Activated naive CD4-positive, alpha-beta T cell treated with anti-CD3 and anti-CD28 coated beads, Interleukin-2, amount 50 U/mL, for 16 hours (primary cell): ENCODE measurements around the gene VAC14.
"Not testable (repeated sequence)": the region's sequence is repeated elsewhere in the genome, so short reads cannot be mapped to it uniquely, and the experiment has no call there.

Source experiments
- DNase-seq: peaks from one replicate; pipeline ENCODE4 v3.0.0-alpha.2; 2020

VAC14 gene

DNA sequence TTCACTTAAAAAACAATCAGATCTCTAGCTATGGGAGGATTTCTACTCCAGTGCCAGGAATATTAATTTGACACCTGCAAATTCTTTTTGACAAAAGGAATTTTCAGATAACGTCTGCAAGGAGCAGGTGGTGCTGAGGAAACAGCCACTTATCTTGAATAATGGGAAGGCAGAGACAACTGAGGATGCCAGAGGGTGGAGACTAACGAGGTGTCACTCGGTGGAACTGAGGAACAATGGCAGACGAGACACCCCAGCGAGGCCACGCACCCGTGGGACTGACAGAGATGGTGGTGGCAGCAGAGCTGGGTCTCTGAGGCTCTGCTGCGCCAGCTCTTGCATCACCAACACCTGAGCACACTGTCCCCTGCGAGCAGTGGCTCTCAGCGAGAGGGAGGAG is 42.2 kb downstream of the VAC14 start:
- no peak for DNase-seq

DNA sequence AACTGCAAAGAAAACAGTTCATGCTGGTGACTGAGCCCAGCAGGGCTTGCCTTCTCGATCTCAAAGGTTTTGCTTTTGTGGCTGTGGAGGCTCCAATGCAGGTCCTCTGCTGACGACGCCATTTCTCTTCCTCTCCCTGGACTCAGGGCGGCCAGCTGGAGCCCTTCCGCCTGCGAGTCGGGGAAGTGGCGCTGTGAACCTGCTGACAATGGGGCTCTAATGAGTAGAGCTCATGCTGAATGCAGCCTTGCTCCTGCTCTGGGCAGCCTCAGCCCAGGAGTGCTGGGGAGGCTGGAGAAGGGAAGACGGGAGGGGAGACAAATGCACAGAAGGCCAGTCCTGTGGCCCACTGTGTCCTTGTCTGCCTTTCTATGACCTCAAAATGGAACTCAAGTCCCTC is 43.8 kb downstream of the VAC14 start:
- DNase-seq, result no peak

DNA sequence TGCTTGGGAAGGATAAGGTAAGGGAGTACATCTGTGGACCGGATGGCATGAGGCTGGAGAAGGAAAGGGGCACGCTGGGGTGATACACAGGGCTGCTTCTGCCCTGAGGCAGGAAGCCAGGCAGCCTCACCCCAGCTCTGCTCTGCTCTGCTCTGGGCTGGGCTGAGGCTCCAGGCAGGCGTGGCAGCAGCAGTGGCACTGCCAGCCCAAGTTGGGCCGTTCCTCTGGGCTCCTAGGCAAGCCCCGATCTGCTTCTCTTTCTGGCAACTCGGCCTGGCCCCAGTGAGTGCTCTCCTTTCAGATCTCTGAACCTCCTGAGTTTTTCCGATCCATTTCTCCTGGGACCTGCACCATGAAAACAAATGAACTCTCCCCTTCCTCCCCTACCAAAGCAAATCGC is 44.9 kb downstream of the VAC14 start:
- DNase-seq, result no peak

DNA sequence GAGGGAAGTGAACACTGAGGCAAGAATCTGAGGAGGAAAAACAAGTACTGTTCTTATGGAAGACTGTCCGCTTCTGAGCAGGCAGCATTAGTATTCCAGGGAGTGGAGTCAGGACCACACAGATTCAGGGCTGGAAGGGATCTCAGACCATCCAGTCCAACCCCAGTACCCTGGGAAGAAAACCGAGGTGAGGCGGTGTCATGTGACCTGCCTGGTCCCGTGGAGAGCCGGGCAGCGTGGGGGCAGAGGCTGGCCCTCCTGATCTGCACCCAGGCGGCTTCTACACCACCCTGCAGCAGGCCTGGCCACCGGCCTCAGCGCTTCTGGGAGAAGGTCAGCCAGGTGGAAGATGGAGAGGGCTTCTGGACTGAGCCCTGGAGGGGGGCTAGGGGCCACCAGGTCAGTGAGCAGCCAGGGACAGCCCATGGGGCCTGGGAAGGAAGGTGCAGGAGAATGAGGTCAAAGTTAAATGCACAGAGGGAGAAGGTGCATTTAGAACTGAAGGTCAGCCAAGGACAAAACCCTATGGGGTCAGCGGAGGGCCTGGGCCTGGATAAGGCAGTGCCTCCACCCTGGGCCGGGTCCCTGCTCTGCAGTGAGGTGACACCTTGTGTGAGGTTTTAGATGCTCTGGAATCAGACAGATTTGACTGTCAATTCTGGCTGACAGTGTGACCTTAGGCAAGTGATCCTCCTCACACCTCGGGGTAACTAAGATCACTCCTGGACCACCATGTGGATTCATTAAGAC is 45.9 kb downstream of the VAC14 start:
- no peak for DNase-seq

DNA sequence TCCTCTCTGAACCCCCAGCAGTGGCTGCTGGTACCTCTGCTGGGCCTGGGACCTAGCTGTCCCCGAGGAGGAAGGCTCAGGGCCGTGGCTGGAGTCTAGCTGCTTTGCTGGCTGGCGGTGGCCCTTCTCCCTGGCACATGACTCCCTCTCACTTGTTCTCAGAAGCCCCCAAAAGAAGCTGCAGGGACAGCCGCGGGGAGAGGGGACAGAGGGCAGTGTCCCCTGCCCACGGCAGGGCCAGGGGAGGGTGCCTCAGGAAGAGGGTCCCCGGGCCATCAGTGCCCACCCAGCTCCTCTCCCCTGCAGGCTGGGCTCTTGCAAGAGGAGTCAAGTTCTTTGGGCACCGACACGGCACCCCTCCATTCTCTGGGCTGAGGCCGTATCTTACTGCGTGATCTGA is 46.6 kb downstream of the VAC14 start:
- no peak for DNase-seq

DNA sequence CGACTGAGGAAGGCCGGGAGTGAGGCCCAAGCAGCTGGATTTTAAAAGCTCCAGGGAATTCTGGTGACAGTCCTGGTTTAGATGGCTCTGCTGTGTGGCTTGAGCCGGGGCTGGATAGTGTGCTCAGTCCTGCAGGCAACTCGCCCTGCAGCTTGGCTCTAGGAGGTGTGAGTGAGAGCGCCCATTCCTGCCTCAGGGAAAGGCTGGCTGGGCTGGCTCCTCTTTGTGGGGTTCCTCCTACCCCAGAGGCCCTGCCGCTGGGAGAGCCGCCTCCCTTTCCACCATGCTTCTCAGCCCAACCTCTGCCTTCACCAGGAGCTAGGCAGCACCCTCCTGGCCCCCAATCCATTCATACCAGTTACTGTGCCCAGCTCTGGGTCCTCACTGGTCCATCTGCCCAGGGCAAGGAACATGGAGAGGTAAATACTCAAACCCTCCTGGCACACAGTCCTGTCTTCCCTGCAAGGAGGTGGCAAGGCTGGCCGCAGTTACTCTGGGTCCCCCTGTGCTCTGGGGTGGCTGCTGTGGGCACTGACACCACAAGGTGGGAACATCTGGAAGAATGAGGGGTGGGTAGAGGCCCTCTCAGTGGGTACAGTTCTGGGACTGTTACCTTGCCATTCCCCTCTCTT is 47.1 kb downstream of the VAC14 start:
- no peak for DNase-seq

DNA sequence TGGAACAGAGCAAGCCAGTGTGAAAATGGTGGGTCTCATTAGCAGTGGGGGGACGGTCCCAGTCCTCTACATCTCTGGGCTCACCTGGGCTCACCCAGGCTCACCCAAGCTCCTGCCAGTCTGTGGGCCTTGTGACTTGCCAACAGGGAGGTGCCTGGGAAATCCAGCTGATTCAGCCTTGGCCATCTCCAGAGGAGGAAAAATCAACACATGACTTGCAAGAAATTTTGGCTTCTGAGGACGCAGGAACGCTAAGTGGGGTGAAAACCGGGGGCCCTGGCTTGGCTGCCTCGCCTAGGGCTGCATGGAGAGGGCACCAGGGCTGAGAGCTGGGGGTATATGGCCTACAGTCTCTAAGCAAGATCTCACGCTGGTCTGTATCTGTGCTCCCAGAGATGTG is 47.7 kb downstream of the VAC14 start:
- no peak for DNase-seq

DNA sequence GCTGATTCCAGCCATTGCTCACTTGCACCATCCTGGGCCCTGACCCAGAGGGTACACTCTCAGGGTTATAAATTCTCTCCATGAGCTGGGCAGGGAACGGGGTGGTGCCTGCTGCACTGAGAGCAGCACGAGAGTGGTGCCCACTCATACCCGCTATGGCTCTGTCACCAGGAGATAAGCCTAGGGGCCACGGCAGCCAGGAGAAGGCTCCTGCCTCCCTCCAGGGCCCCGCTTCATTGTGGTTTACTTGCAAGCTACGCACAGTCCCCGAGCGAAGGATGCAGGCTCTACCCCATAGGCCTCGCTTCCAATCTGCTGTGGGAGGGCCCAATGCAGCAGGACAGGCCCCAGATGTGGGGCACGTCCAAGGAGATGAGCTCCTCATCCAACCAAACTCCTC is 48.5 kb downstream of the VAC14 start:
- DNase-seq, result no peak

DNA sequence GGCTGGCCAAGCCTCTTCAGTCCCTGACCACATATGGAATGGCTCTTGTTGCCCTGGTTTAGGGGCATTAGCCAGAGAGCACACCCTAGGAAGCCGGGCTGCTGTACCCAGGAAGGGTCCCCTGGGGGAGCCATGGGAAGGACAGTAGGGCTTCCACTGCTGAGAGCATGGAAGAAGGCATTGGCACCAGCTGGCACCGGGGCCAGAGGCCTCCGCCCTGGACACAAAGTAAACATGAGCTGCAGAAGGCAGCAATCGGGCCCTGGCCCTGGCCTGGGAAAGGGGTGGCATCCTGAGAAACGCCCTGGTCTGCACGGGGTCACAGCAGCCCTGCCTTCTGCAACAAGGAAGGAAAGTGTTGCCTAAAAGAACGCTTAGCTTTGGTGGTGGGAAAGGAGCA is 49.4 kb downstream of the VAC14 start:
- no peak for DNase-seq

DNA sequence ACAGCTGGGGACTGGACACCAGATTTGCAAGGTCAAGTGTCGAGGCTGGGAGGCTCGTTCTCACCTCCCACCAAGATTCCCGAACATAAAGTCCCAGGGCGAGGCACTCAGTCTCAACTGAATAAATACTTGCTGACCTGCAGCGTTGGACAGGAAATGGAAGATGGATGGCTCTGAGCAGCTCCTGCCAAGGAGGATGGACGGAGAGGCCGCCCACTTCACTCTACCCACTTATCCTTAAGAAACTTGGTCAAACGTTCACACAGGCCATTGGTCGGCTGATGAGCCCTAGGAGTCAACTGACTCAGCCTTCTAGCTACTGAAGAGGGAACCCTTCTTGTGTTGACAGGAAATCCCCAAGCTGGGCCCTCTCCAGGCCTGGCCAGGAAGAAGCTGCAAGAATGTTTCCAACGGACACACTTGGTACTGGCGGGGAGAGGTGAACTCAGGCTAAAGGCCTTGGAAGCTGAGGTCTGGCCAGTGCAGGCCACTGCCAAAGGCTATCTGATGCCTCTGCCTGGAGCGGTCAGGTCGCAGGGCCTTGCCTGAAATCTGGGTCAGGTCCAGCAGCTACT is 50.0 kb downstream of the VAC14 start:
- DNase-seq, result no peak

DNA sequence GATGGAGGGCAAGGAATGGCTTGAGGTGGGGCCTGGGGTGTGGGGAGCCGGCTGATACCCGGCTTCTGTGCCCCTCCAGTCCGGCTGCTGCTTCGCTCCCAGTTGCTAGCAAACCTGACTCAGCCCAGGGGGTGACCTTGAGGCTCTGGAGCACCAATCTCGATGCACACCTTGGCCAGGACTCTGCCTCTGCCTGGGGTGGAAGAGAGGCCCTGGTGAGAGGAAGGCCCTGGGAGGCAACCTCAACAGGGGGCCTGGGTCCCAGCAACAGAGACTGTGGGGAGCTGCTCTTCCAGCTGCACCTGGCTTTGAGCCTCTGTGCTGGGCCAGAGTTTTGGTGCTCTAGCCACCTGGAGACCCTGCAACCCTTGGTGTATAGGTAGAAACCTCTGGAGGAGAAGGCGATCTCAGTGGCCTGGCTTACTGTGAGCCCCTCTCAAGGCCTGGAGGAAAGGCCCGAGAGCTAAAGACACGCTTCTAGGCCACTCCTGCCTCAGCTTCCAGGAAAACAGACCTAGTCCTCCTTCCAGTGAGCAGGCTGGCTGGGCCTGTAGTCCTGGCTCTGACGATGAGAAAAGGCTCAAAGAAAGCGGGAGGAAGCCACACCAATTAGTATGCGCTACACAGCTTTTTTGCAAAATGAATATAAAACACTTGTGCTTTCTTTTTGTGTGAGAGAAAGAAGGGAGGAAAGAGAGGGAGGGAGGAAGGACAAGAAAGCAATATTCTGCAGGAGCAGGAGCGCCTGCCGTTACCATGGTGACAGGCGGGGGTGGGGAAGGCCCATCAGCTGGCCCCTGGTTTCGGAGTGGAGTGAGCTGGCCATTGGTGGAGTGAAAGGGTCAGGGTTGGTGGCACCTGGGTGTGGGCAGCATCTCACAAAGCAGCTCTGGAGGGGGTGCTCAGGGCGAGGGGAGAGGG is 51.0 kb downstream of the VAC14 start:
- DNase-seq, result no peak

DNA sequence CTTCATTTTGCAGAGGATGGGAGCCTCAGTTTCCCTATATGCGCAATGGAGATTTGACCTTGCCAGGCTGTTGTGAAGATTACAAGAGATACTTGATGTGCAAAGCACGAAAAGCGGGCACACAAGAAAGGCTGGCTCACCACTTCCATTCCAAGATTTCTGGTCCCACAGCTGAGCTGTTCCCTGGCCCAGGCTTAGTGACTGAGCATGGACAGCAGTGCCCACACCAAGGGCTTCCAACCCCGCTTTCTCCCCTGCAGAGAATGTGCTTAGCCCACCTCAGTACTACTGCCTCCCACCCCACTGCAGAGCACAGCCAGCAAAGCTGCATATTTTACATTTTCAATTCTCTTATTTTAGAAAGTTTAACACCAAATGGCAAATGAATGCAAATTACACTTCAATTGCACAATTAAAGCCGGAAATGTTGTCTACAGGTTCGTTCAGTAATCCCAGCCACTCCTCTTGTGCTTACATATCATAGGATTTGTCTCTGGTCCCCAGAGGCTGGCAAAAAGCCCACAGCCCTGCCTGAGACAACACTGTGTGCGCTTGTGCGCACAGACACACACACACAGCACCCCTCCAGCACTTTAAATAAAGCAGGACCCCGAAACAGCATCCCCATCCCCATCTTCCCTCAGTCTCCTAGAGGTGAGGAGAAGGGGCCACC is 51.8 kb downstream of the VAC14 start:
- no peak for DNase-seq

DNA sequence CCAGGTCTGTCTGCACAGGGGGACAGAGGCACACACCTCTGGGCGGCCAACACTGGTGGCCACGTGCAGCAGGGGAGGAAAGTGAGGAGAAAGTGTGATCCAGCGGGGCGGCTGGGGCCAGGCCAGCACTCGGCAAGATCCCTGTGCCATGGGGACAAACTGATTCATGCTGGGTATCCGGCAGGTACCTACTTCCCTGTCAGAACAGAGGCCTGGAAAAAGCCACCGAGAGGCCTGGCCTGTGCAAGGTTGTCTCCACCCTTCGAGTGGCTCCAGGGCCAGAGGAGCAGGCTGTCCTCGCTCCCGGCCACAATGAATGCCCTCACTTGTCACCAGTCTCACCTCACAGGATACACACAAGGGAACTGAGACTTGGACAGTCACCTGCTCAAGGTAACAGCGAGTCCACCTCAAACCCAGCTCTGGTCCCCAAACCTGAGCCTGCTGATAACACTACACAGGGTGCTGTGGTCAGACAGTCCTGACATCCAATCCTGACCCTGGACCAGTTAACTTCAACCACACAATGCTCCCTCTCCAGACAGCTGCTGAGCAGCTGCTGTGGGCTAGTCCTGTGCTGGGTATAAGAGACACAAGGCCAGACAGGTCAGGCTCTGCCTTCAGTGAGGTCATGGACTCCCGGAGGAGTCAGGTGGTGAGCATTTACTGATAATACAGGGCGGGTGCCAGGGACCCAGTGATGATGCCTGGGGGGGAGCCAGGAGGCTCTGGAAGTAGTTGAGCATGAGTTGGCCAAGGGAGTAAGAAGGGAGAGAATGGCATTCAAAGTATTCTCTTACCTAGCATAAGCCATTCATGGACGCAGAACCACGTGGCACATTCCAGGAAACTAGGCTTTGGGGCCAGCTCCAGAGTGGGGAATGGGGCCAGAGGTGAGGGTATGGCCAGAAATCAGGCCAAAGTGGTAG is 53.0 kb downstream of the VAC14 start:
- DNase-seq, result no peak

DNA sequence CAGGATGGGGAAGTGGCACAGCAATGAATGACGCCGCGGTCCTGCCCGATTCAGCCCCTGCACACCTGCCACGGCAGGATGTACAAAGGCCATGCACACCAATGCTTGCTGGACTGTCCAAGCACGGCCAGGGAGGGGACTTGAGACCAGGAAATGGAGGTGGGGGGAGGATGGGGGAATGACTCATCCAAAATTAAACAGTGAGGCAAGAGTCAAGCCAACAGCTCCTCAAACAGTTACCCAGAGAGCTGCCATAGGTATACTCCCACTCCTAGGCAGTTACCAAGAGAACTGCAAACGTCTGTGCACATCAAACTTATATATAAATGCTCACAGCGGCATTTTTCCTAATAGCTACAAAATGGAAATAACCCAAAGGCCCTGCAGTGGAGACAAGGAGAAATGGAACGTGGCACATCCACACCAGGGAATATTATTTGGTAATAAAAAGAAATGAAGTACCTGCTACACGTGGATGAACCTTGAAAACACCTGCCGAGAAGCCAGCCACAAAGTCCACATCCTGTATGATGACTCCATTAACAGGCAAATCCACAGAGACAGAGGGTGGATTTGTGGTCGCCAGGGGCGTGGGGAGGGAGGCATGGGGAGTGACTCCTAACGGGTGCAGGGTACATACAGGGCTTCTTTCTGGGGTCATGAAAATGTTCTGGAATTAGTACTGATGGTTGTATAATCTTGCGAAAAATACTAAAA is 54.1 kb downstream of the VAC14 start:
- no peak for DNase-seq

DNA sequence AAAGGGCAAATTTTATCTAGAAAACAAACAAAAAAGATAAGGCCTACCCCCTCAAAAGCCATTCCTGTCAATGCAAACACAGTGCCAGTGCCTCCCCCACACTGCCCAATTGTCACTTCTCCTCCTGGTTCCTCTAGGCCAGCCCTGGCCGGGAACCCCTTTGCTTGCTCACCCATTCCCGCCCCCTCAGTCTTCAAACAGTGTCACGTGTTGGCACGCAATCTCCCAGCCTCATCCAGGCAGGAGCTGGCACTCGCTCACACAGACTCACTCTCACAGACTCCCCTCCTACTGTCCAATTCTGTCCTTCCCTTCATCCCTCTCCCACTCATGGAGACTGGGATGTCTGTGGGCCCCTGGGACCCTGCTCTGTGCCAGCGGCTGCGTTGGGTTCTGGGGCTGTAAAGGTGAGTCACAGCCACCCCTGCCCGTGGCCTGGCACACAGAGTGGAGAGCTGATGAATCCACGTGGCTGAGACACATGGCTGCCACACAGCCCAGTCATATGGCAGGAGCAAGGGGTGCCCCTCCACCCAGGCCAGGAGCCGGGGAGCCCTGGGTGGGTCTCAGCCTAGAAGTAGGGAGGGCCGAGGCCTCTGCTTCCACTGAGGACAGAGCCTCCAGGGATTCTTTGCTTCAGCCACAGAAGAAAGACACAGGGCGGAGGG is 54.8 kb downstream of the VAC14 start:
- DNase-seq, result no peak

DNA sequence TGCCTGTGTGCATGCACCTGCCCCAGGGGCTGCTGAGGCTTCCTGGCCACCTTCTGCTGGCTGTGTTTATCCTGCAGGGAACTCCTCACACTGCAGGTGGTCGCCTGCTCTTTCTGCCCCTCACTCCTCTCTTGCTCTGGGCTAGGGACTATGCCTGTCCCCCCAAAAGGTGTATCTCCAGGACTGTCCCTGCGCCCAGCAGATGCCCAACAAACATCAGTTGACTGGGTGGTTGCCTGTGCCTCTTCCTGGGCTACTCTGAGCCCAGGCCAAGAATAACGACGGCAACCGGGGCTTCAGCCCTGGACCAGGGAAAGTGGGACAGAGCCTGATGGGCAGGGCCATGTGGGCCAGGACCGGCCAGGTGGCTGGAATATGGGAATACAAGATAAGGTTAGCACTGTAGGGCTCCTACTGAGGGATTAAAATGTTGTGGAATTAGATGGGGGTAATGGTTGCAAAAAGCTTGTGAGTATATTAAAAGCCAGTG is 55.4 kb downstream of the VAC14 start:
- DNase-seq, result no peak

DNA sequence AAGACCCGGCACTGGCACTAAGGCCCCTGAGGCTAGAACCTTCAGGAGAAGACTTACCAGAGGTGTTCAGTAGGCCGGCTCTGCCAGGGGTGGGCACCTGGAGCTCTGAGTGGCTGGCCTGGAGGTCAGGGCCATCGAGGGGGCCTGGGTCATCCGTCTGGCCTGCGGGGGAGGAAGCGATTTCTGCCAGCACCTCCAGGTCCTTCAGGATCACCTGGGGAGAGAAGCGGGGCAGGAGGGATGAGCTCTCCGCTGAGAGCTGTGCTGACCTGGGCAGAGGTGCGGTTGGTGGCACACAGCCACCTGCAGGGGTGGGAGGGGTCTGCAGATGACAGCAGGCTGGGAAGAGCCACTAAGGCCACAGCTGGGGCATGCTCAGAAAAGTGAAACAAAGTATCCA is 56.6 kb downstream of the VAC14 start:
- DNase-seq, result no peak

DNA sequence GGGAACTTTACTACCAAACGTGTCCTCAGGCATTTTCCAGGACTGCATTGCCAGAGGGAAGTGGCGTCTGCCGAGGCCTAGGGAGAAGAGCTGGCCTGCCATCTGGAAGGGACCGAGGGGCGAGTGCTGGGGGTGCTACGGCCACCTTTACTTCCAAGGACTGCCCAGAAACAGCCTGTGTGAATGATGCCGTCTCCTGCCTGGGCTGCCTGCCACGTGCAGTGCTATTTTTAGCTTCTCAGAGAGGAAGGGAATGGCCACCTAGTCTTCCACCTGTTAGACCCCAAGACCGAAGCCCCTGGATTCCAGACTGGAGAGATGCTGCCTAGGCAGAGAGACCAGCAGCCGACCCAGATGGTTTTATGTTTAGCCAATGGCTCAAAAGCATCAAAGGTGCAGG is 57.2 kb downstream of the VAC14 start:
- DNase-seq, result no peak

DNA sequence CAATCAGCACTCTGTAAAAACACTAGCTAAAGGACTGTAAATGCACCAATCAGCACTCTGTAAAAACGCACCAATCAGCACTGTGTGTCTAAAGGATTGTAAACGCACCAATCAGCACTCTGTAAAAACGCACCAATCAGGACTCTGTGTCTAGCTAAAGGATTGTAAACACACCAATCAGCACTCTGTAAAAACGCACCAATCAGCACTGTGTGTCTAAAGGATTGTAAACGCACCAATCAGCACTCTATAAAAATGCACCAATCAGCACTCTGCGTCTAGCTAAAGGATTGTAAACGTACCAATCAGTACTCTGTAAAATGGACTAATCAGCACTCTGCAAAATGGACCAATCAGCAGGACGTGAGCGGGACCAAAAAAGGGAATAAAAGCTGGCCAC is 58.0 kb downstream of the VAC14 start:
- not testable (repeated sequence) for DNase-seq

DNA sequence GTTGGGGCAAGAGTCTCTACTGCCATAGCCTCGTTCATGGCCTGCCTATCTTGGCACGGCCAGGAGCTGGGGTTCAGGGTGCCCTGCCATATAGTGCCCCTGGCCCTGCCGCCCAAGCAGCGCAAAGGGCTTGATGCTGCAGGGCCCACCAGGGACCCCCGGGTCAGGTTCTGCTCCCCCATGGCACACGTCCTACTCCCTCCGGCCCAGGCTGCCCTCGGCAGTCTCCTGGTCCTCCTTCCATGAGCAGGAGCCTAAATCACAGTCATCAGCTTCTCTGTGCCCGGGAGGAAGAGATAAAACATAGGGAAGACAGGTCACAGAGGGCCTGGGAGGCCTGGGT is 59.2 kb downstream of the VAC14 start:
- DNase-seq, result no peak
